ENCODE data around the gene ZMYND10. TPM values are rescaled to one million over a fixed set of nuclear protein-coding genes. Genes with fewer than 3 reads are reported as not detected.

ZMYND10 gene
- total and polyA plus RNA-seq, 9 of the 15 experiments (the other 6 are each of a cell fraction or from before 2014, with no cell fraction given): 0.20 to 2.8 (median 0.70) TPM

GRCh38 chr3:50340448-50341329, 4.8 kb downstream of the ZMYND10 start, which contains the start of gene RASSF1:
Gene RASSF1 (minus strand): TSS chr3:50340836. CDS start chr3:50340805, 31 bp downstream.
- DNase-seq (ENCODE audit: extremely low read depth in 1 of 4, low spot score in 3 of 4) (peak; percentile 56 to 77 (median 62)), ATAC-seq (peak; percentile 56), FAIRE-seq (no peak)
- 41% methylated on average over 34 of the region's 85 CpGs for WGBS (ENCODE audit: insufficient coverage, low coverage, missing lambda C conversion rate)
- no peaks in the 10 kb centered on the region for H3K9me3 ChIP-seq (replicated peaks; ENCODE audit: control insufficient read depth, insufficient read depth, low read depth, low read length)
- H3K4me1 ChIP-seq (replicated peaks in 1 of 2; ENCODE audit: control insufficient read depth in 2 of 2, insufficient read depth in 2 of 2, low read length in 2 of 2): peaks cover 27 to 59% of the 10 kb centered on the region in 2 experiments; a peak in 4 of 5 replicates
- H3K79me2 ChIP-seq (ENCODE audit: control insufficient read depth, insufficient read depth, low read length): peaks cover 50% of the 10 kb centered on the region
- no peaks in the 10 kb centered on the region for H4K20me1 ChIP-seq (replicated peaks; ENCODE audit: control insufficient read depth, insufficient read depth, low read length)
- peak within 1 kb of the TSS; percentile 95 to 98 for H3K9ac ChIP-seq (ENCODE audit: insufficient read depth in 1 of 2, low read depth in 2 of 2, low read length in 2 of 2)
- ChIA-PET POLR2A (interaction anchor here (0.5 to 1.5 kb wide), 3 partner anchors 10 to 242 kb away, joined by 3 to 5 read pairs (median 4); partner anchors contain the start of genes CYB561D2, NPRL2 and TUSC2), CTCF (ENCODE audit: low intra/inter-chr PET ratio) (no interaction called here)
- H3K27ac ChIP-seq (ENCODE audit: extremely low read depth, low read depth, low read length): peak within 1 kb of the TSS; percentile 99
- H3K27me3 ChIP-seq (ENCODE audit: control insufficient read depth in 2 of 2, insufficient read depth in 2 of 2, low read length in 2 of 2): no peaks in the 10 kb centered on the region
- peak within 1 kb of the TSS; percentile 63; the same call in 1 of the 2 replicates for H2AFZ ChIP-seq (ENCODE audit: low read depth, low read length)
- intact Hi-C loops (cut with micrococcal nuclease): no loop called here
- TSS peak; percentile 20 for BruUV-seq (replicated peaks)
- peak within 1 kb of the TSS; percentile 96 for H3K4me3 ChIP-seq
- peaks cover 10% of the 10 kb centered on the region; the same call in 2 of the 3 replicates for H3K36me3 ChIP-seq (ENCODE audit: control insufficient read depth, insufficient read depth, low read length)
- peaks cover 3% of the 10 kb centered on the region for H3K9me1 ChIP-seq (ENCODE audit: control insufficient read depth, insufficient read depth, low read length)
- peak within 1 kb of the TSS; percentile 72 for H3K4me2 ChIP-seq (ENCODE audit: insufficient read depth, low read length)
- in situ Hi-C loops (cut with MboI): no loop called here
- TF ChIP-seq ZNF165 (CRISPR knock-in tag; IDR thresholded peaks at IDR 0.05; ENCODE audit: borderline replicate concordance) (no peak), MLLT1 (IDR thresholded peaks at IDR 0.05) (peak in 1 of 2 experiments; percentile 88; a peak in 2 of 4 replicates), MAZ (CRISPR knock-in tag; conservative IDR thresholded peaks at IDR 0.05 in 1 of 2, IDR thresholded peaks at IDR 0.05 in 1 of 2) (peak; percentile 55 to 63; a peak in 3 of 4 replicates), EP400 (IDR thresholded peaks at IDR 0.05) (peak; percentile 42; the same call in 1 of the 2 replicates), USF1 (CRISPR knock-in tag; IDR thresholded peaks at IDR 0.05) (peak; percentile 58), ZNF395 (CRISPR knock-in tag; IDR thresholded peaks at IDR 0.05) (no peak), ETV1 (tag; conservative IDR thresholded peaks at IDR 0.05; ENCODE audit: low read depth) (peak; percentile 62), ZNF717 (CRISPR knock-in tag; IDR thresholded peaks at IDR 0.05) (no peak), ZC3H4 (CRISPR knock-in tag; IDR thresholded peaks at IDR 0.05; ENCODE audit: borderline replicate concordance) (no peak), GABPB1 (CRISPR knock-in tag; IDR thresholded peaks at IDR 0.05) (peak; percentile 30; the same call in 1 of the 2 replicates), ATF1 (CRISPR knock-in tag; IDR thresholded peaks at IDR 0.05) (no peak), ATF1 (tag; IDR thresholded peaks at IDR 0.05) (0 out of 2 replicates have a peak, but pooled peaks have one; percentile 30), AFF4 (CRISPR knock-in tag; IDR thresholded peaks at IDR 0.05) (0 out of 2 replicates have a peak, but pooled peaks have one; percentile 56)

Data from K562 (cell line).